Activated CD4-positive, alpha-beta T cell treated with anti-CD3 and anti-CD28 coated beads, Interleukin-2, amount 50 U/mL, for 24 hours (primary cell): ENCODE measurements around the gene CHCHD3.

Experiments used
- DNase-seq, 2 donors: peaks; one replicate each; pipeline ENCODE4 v3.0.0-alpha.2; 2020; ENCODE audit warnings: low read depth in 1 of 2, low spot score in 1 of 2

CHCHD3 gene

DNA sequence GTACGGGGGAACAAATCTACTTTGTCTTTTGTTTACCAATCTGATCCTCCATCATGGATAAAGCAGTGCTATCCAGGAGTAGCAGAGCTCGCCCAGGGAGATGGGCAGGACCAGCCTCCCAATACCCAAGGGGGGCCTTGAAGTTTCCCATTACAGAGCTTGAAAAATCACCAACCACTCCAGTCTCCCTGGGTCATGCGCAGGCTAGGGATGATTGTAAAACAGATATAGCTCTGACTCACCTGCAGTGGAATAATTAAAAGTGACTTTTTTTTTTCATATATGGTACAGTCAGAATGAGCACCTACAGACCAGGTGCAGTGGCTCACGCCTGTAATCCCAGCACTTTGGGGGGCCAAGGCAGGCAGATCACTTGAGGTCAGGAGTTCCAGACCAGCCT is 301.1 kb downstream of the CHCHD3 start:
- no peak for DNase-seq

DNA sequence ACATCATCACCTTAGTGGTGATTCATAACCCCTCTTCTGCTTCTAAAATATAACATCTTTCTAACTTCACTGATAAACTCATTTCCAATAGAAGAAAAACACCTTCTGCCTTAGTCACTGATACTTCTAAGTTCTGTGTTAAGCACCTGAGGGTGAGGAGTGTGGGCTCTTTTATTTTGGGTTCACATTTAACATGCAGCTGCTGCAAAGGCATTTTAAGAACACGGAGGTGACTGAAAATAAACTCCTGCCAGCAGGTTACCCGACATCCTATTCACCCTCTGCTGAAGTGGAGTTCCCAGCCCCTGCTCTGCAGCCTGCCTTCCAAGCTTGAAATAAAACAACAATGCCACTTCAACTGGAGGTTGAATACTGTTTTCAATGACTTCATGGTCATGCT is 302.7 kb downstream of the CHCHD3 start:
- DNase-seq, result no peak

DNA sequence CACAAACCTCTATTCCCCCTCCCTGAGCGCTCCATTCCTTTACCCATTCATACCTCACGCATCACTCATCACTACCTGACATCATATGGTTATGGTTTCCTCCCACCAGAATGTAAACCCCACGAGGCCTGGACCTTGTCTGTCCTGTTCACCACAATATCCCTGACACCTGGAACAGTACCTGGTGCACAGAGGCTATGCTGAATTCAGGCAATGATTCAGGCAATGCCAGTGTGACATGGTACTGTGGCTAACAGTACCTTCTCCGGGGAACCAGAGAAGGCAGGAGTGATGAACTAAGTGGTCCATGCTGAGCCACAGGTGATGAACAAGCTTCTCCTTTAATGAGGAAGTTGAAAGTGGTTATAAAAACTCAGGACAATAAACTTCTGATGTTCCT is 303.1 kb downstream of the CHCHD3 start:
- no peak for DNase-seq

DNA sequence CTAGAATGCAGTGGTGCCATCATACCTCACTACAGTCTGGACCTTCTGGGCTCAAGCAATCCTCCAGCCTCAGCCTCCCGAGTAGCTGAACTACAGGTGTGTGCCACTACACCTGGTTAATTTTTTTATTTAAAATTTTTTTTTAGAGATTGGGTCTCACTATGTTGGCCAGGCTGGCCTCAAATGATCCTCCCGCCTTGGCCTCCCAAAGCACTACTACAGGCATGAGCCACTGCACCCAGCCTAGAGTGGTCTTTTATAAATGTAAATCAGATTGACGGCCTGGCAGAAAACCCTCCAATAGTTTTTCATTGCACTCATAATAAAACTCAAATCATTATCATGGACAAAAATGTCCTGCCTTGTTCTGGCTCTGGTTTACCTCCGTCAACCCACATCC is 303.9 kb downstream of the CHCHD3 start:
- DNase-seq, result no peak

DNA sequence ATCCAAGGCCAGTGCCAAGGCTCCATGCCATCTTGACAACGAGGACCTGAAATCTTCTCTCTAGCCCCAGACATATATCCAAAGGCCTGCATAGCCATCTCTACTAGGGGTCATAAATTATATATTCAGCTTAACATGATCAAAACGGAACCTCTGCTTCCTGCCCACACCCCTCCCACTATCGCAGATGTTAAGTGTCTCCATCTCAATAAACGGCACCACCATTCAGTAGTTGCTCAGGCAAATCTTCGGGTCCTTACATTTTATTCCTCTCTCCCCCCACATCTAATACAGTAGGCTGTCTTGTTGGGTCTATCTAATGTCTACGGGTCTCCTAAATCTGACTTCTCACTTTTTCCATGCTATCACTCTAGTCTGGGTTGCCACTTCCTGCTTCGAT is 304.5 kb downstream of the CHCHD3 start:
- no peak for DNase-seq

DNA sequence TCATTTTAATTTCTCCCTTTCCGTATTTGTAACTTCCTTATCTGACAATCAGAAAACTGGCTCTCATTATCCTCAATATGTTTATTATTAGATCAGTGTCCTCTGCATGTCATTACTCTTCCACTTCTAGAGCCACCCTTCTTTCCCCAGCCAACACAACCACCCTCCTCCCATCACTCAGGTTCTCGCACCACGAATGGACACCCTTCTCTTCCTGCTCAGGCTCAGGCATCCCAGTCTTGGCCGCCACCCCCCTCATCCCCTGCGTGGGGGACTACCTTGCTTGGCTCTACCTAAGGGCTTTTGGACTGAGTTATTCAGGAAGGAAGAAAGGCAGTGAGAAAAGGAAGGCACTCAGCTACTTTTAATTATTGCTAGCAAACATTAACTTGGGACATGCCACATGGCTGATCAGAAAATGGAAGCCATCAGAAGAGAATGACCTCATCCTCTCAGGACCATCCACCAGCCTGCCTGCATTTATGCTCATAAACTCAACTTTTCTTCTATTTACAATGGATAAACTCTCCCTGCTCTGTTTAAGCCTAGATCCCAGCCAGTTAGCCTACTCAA is 305.8 kb downstream of the CHCHD3 start:
- no peak for DNase-seq

DNA sequence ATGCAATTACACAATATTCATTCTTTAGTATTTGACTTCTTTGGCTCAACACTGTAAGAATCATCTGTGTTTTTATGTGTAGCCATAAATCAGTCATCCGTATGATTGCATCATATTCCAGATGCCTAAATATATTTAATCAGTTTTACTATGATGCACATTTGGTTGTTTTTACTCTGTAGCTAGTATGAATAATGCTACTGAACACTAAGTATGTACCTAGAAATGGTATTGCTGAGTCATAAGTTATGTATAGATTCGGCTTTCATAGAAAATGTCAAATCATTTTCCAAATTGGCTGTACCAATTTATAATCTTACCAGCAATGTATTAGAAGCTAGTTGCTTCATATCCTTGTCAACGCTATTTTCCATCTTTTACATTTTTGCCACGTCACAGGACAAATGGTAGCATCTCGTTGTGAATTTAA is 308.3 kb downstream of the CHCHD3 start:
- no peak for DNase-seq

DNA sequence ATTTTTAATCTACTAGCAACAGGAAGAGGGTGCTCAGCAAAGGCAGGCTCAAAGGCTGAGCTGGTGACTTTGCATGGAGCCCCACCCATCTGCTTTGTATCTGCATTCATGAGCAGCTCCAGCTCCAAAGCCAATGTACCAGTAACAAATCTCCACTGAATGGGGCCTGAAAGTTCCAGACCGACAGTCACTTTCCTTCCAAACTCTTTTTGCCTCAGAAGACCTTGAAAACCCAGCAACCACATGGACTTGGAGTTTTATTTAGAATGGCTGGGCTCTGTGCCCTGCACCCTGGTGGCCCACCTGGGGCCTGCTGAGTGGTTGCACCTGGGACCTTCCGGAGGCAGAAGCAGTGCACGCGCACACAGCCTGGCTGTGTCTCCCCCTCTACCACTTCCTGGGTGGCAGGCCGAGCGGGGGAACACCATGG is 310.6 kb downstream of the CHCHD3 start:
- no peak for DNase-seq

DNA sequence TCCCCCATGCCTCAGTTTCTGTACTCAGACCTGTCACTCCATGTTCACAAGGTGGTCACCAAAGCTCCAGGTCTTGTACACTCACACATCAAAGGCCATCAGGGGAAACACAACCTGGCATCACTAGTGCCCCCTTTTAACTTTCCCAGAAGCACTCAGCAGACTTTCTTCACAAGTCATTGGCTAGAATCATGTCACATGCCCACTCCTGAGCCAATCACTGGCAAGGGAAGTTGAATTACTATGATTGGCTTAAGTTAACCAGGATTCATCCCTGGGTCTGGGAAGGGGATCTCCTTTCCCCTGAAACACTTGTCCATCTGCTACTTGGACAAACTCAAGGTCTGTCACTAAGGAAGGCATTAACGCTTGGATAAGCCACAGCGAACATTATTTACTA is 311.8 kb downstream of the CHCHD3 start:
- no peak for DNase-seq

DNA sequence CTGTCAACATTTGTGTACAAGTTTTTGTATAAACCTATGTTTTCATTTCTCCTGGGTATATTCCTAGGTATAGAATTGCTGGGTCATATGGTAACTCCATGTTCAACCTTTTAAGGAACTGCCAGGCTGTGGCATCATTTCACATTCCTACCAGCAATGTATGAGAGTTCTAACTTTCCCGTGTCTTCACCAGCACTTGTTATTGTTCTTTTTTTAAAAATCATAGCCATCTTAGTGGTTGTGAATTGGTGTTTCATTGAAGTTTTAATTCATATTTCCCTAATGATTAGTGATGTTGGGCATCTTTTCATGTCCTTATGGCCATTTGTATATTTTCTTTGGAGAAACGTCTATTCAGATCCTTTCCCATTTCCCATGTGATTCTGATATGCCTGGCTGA is 312.6 kb downstream of the CHCHD3 start:
- DNase-seq, result no peak

DNA sequence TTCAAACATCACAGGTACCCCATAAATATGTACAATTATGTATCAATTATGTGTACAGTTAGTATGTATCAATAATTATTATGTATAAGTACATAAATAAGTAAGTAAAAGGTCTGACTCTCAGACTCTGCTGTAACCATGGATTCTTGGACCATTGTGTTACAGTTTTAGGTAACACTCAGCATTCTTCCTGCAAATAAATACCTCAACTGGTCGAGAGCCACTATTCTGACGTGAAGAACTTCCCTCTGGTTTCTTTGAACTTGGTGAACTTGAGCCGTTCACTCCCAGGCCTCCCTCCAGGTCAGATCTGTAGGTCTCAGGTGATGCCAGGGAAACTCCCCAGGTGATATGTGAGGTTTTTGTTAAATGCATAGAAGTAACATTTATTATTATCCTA is 313.8 kb downstream of the CHCHD3 start:
- no peak for DNase-seq

DNA sequence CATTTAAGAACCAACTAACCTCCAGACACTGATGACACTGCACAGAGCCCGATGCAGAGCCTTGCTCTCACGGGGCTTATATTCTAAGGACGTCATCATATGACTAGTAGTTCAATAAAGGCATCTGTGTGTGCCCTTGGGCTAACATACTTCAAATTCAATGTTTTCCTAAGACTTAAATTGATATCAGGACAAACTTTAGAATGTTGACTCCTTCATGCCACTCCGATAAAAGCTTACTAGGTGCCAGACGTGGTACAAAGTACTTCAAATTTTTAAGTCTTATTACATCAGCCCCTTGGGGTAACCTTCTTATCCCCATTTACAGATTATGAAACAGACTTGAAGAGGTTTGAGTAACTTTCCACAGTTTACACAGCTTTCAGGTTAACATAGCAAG is 314.5 kb downstream of the CHCHD3 start:
- DNase-seq, result no peak

DNA sequence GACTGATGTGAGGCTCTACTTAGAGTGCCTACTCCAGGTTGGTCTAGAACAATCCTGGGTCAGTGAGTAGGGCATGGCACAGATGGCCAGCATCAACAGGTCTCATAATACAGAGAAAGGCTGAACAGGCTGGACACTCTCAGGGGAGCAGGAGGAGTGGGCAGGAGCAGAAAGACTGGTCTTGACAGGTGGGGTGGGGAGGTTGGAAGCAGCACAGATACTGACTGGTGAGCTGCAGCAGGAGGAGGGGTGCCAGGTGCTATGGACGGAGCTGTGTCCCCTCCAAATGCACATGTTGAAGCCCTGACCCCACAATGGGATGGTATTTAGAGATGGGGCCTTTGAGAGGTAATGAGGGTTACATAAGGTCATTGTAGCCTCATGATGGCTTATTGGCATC is 315.2 kb downstream of the CHCHD3 start:
- no peak for DNase-seq

DNA sequence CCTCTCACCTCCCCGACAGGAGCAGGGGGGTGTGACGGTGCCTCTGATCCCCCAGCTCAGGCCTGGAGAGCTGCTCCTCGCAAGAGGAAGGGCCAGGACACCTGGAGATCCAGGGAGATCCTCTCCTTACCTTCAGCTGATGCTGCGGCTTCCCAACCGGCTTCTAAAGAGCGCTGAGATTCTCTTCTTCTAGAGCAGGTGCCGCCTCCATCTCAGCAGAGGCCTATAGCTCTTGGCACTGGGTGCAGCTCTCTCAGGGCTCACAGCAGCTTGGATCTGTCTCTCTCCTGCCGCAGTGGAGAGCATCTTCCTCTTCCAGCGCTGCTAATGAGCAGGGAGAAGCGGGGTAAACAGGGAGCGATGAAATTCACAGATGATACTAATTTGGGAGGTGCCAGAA is 316.0 kb downstream of the CHCHD3 start:
- DNase-seq, result no peak

DNA sequence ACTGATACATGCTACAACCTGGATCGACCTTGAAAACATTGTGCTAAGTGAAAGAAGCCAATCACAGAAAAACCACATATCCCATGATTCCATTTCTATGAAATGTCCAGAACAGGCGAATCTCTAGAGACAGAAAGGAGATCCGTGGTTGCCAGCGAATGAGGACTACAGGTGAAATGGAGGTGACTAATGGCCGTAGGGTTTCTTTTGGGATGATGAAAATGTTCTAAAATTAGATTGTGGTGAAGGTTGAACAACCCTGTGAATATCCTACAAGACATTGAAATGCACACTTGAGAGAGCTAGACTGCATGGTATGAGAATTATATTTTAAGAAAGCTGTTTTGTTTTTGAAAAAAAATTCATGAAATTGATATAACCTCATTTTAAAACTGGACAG is 317.1 kb downstream of the CHCHD3 start:
- DNase-seq, result no peak

DNA sequence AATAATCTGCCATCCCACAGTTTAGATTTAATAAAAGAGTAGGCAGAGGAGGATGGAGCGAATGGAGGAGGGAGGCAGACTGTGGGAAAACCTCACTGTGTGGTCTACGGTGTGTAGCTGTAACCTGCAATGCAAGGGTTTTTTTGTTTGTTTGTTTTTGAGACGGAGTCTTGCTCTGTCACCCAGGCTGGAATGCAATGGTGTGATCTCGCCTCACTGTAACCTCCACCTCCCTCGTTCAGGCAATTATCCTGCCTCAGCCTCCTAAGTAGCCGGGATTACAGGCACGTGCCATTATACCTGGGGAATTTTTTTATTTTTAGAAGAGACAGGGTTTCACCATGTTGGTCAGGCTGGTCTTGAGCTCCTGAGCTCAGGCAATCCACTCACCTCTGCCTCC is 321.0 kb downstream of the CHCHD3 start:
- DNase-seq, result no peak

DNA sequence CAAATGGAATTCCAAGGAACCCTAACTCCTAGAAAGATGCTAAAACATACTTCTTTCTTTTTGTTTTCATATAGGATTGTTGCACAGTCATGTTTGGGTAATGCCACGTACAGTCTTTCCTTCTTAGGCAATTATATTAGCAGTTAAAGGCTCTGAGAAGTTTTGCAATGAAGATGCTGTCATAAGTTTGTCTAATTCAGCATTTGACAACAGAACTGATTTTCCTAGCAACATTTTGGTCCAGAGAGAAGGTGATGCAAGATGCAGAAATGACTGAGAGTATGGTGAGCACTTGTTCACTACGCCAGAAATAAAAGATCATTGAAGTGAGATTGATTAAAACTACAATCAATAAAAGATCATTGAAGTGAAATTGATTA is 321.7 kb downstream of the CHCHD3 start:
- no peak for DNase-seq

DNA sequence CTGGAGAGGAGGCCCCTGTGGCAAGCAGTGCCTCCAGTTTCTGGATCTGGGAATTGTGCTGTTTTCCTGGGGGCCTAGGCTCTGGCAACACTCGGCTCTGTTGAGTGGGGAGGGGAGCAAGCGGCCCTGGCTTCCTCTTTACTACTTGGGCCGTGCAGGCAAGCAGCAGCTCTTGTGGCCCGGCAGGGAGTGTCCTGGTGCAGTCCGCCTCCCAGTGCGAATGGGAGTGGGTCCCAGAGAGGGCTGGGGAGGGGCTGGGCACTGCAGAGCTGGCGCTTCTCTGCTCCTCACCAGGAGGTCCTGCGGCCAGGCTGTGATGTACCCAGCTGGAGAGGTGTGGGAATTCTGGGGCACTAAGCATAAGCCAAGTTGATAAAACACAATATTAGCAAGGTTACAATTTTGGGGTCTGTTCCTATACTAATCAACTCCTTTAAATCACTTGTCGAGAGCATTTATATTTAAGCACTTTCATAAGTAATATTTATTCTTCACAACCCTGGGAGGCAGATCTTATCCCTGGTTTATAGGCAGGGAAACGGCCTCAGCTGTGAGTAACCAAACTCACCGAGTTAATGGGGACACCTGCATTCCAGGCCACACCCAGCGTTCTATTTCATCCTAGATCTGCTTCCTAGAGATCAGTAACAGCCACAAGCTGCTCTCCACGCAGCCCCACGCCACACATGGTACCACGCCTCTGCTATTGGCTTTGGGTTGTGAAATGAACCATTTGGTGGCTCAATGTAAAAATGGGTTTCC is 322.2 kb downstream of the CHCHD3 start:
- no peak for DNase-seq

DNA sequence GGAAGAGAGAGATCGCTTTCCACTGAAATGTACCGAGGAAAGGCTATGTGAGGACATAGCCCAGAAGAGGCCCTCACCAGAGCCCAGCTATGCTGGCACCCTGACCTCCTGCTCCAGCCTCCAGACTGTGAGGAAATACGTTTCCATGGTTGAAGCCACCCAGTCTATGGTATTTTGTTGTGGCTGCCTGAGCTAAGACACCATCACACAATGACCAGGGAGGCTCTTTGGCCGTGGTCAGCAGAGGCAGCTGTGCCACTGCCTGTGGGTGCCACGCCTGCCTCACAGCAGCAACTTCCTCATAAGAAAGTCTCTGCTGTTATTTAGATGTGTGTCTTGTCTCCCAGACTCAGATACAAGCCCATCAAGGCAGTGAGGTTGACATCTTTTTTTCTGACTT is 322.9 kb downstream of the CHCHD3 start:
- DNase-seq, result no peak

DNA sequence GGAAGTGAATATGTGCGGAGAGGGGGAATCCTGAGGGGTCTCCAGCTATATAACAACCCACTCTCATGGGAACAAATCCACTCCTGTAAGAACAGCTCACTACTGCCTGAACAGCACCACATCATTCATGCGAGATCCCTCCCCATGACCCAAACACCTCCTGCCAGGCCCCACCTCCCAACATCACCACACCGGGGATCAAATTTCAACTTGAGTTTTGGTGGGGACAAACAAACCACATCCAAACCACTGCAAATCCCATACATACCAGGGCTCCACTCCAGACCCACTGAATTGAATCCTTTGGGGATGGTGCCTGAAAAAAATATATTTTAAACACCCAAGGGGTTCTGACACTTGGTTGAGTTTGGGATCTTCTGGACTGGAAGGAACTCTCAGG is 324.1 kb downstream of the CHCHD3 start:
- no peak for DNase-seq

DNA sequence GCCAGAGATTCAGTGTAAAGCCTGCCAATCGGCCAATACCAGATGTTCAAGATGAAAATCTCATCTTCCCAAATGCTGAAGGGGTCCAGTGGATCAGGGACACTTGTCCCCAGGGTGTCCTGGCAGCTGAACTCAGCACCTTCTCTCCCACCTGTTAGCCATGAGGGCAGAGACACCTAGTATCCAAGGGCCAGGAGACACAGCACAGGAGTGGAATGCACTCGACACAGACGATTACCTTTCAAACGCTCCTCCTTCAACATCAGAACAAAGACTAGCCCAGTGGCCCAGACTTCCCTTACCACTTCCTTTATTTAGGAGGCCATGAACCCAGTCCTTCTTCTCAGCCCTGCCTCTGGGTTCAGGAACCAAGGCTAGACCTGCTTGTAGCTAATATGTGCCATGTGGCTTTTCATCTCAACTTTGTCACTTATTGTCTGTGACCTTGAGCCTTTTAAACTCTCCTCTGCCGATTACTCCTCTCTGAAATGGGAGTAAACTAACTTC is 325.4 kb downstream of the CHCHD3 start:
- DNase-seq, result no peak

DNA sequence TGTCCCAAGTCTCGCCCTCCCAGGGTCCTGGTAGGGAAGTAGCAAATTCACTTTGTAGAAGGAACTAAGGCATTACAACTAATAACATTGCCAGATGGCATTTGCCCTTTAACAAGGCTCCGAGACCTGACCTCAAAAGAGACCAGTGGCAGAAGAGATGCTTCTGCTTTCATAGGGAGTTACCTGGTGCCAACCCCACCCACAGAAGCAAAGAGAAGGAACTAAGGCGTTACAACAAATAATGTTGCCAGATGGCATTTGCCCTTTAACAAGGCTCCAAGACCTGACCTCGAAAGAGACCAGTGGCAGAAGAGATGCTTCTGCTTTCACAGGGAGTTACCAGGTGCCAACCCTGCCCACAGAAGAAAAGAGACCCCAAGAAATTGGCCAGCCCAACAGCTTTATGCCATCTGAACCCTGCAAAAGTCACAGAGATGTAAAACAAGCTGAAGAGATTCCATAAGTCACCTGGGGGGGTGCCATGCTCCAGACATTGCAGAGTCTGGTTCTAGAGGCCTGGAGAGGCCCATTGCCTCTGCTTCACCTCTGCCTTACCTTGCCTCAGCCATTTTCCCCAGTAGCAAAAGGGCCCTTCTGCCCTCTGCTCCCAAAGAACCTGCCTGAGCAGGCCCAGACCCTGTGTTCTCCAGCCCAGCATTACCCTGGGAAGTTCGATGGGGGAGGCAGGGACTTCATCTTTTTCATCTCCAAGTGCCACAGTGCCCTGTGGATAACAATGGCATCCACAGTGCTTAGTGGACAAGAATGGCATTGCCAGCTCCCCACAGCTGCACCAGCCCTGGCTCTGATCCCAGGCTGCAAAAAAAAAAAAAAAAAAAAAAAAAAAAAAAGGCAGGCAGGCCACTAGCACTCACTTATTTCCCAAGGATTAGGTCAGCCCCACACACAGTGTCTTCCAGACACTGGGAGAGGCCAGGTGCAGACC is 326.1 kb downstream of the CHCHD3 start:
- no peak for DNase-seq
